ENCODE results near the gene UBE2H.

Gene UBE2H

GRCh38 chr7:129793506-129794310, 159.1 kb downstream of the UBE2H start:
- Histone ChIP-seq H3K36me3 (replicated peaks; ENCODE audit: low read depth, low read length) (no peaks in the 10 kb centered on the region), H2AFZ (ENCODE audit: low read depth, low read length) (no peak overlapping the region), H3K27me3 (ENCODE audit: low read depth, low read length) (no peaks in the 10 kb centered on the region), H3K4me3 (ENCODE audit: low read length) (no peak overlapping the region), H3K4me2 (ENCODE audit: low read length) (no peak overlapping the region), H3K79me2 (ENCODE audit: low read length) (no peaks in the 10 kb centered on the region), H4K20me1 (ENCODE audit: insufficient read depth, low read length) (no peaks in the 10 kb centered on the region), H3K4me1 (ENCODE audit: low read length) (no peaks in the 10 kb centered on the region), H3K9ac (ENCODE audit: low read length) (no peak overlapping the region), H3K27ac (ENCODE audit: low read length) (no peak overlapping the region), H3K9me3 (ENCODE audit: insufficient read depth, low read length) (no peaks in the 10 kb centered on the region)
- no peak for TF ChIP-seq CTCF (IDR thresholded peaks at IDR 0.05; ENCODE audit: low read depth, low read length)
- TF ChIP-seq EZH2phosphoT487 (IDR thresholded peaks at IDR 0.05; ENCODE audit: low read depth), result no peak

- no peaks in the 10 kb centered on the region for H4K20me1 ChIP-seq (ENCODE audit: insufficient read depth, low read length)
- no peaks in the 10 kb centered on the region for H3K27me3 ChIP-seq (ENCODE audit: low read depth, low read length)
- no peaks in the 10 kb centered on the region for H3K9me3 ChIP-seq (ENCODE audit: insufficient read depth, low read length)
- no peak overlapping the region for H3K9ac ChIP-seq (ENCODE audit: low read length)
- no peaks in the 10 kb centered on the region for H3K36me3 ChIP-seq (replicated peaks; ENCODE audit: low read depth, low read length)
- H3K27ac ChIP-seq (ENCODE audit: low read length), result no peak overlapping the region
- H2AFZ ChIP-seq (ENCODE audit: low read depth, low read length), result no peak overlapping the region
- H3K4me2 ChIP-seq (ENCODE audit: low read length), result no peak overlapping the region
- no peak for TF ChIP-seq CTCF (IDR thresholded peaks at IDR 0.05; ENCODE audit: low read depth, low read length)
- no peak for TF ChIP-seq EZH2phosphoT487 (IDR thresholded peaks at IDR 0.05; ENCODE audit: low read depth)
- H3K4me1 ChIP-seq (ENCODE audit: low read length), result no peaks in the 10 kb centered on the region
- H3K79me2 ChIP-seq (ENCODE audit: low read length), result no peaks in the 10 kb centered on the region
- H3K4me3 ChIP-seq (ENCODE audit: low read length), result no peak overlapping the region
Measured at GRCh38 chr7:129792721-129793120, 160.0 kb downstream of the UBE2H start.

- Histone ChIP-seq H3K27ac (ENCODE audit: low read length) (no peak overlapping the region), H4K20me1 (ENCODE audit: insufficient read depth, low read length) (no peaks in the 10 kb centered on the region), H3K9me3 (ENCODE audit: insufficient read depth, low read length) (no peaks in the 10 kb centered on the region), H3K79me2 (ENCODE audit: low read length) (no peaks in the 10 kb centered on the region), H3K36me3 (replicated peaks; ENCODE audit: low read depth, low read length) (no peaks in the 10 kb centered on the region), H3K4me2 (ENCODE audit: low read length) (no peak overlapping the region), H3K4me1 (ENCODE audit: low read length) (no peaks in the 10 kb centered on the region), H3K27me3 (ENCODE audit: low read depth, low read length) (no peaks in the 10 kb centered on the region), H3K9ac (ENCODE audit: low read length) (no peak overlapping the region), H3K4me3 (ENCODE audit: low read length) (no peak overlapping the region), H2AFZ (ENCODE audit: low read depth, low read length) (no peak overlapping the region)
- TF ChIP-seq CTCF (IDR thresholded peaks at IDR 0.05; ENCODE audit: low read depth, low read length) (no peak), EZH2phosphoT487 (IDR thresholded peaks at IDR 0.05; ENCODE audit: low read depth) (no peak)
Measured at GRCh38 chr7:129790136-129790535, 162.6 kb downstream of the UBE2H start.

GRCh38 chr7:129789652-129790051, 163.1 kb downstream of the UBE2H start:
- Histone ChIP-seq H4K20me1 (ENCODE audit: insufficient read depth, low read length) (no peaks in the 10 kb centered on the region), H3K4me3 (ENCODE audit: low read length) (no peak overlapping the region), H3K9me3 (ENCODE audit: insufficient read depth, low read length) (no peaks in the 10 kb centered on the region), H2AFZ (ENCODE audit: low read depth, low read length) (no peak overlapping the region), H3K9ac (ENCODE audit: low read length) (no peak overlapping the region), H3K4me2 (ENCODE audit: low read length) (no peak overlapping the region), H3K27ac (ENCODE audit: low read length) (no peak overlapping the region), H3K27me3 (ENCODE audit: low read depth, low read length) (no peaks in the 10 kb centered on the region), H3K79me2 (ENCODE audit: low read length) (no peaks in the 10 kb centered on the region), H3K36me3 (replicated peaks; ENCODE audit: low read depth, low read length) (no peaks in the 10 kb centered on the region), H3K4me1 (ENCODE audit: low read length) (no peaks in the 10 kb centered on the region)
- no peak for TF ChIP-seq EZH2phosphoT487 (IDR thresholded peaks at IDR 0.05; ENCODE audit: low read depth)
- no peak for TF ChIP-seq CTCF (IDR thresholded peaks at IDR 0.05; ENCODE audit: low read depth, low read length)
